Panc1 (cell line): ENCODE results near the gene ZNF516. TPM values are rescaled to one million over a fixed set of nuclear protein-coding genes. Genes with fewer than 3 reads are reported as not detected.

Experiments
- ATAC-seq: fragments of 200-7000 bp; cut with Tn5 transposase; 2 replicates; pipeline ENCODE4 v1.9.1; 2020; ENCODE audit warnings: mild to moderate bottlenecking, moderate library complexity
- BruUV-seq: library from RNA; stranded (reverse); fragments of 400-500 nt; replicated peaks from 2 replicates; lab custom pipeline; 2021; lab: Mats Ljungman, UMichigan
- CTCF ChIA-PET: fragments of 300-600 bp; sonication (Branson Sonifier 250); formaldehyde crosslinking; loops from one replicate; lab custom pipeline; 2022; ENCODE audit warnings: antibody characterized with exemption; lab: Charles Lee
- POLR2A ChIA-PET: fragments of 300-600 bp; sonication (Branson Sonifier 250); formaldehyde crosslinking; loops from one replicate; lab custom pipeline; 2022; ENCODE audit warnings: antibody characterized with exemption; lab: Charles Lee
- DNase-seq: peaks from one replicate; pipeline ENCODE4 v3.0.0-alpha.2; 2010; ENCODE audit warnings: low read depth, low spot score
- H3K27ac ChIP-seq: 2 replicates; pipeline ENCODE4 v1.5.1; 2011; ENCODE audit warnings: mild to moderate bottlenecking, low read length, inconsistent platforms
- H3K27me3 ChIP-seq: fragments of 200-500 bp; sonication (Bioruptor generic); 2 replicates; pipeline ENCODE4 v1.6.0; 2014; ENCODE audit warnings: low read length, inconsistent platforms; ENCODE audit not compliant: control insufficient read depth, insufficient read depth
- H3K36me3 ChIP-seq: fragments of 200-500 bp; sonication (Bioruptor generic); 2 replicates; pipeline ENCODE4 v1.5.1; 2014; ENCODE audit warnings: inconsistent platforms, mild to moderate bottlenecking, low read length, moderate library complexity; ENCODE audit not compliant: control insufficient read depth, insufficient read depth
- H3K4me1 ChIP-seq: 2 replicates; pipeline ENCODE4 v1.5.1; 2011; ENCODE audit warnings: inconsistent platforms, mild to moderate bottlenecking, low read length, moderate library complexity; ENCODE audit not compliant: control insufficient read depth, insufficient read depth
- H3K4me3 ChIP-seq, 2 experiments: 2 replicates each; pipeline ENCODE4 v1.5.1; 2011 to 2012; ENCODE audit warnings: low read depth in 2 of 2, low read length in 2 of 2, mild to moderate bottlenecking in 2 of 2, inconsistent platforms in 1 of 2, moderate library complexity in 1 of 2
- H3K9me3 ChIP-seq: fragments of 200-500 bp; sonication (Bioruptor generic); 2 replicates; pipeline ENCODE4 v1.5.1; 2014; ENCODE audit warnings: low read depth, mild to moderate bottlenecking, inconsistent platforms, low read length, moderate library complexity; ENCODE audit not compliant: control insufficient read depth, insufficient read depth
- CTCF ChIP-seq: fragments of 450-650 bp; IDR thresholded peaks from 2 replicates; pipeline ENCODE4 v1.5.1; 2017; ENCODE audit warnings: mild to moderate bottlenecking
- POLR2AphosphoS5 ChIP-seq: IDR thresholded peaks from 2 replicates; pipeline ENCODE4 v1.6.1; 2012; ENCODE audit warnings: mild to moderate bottlenecking, low read depth, low read length, moderate library complexity
- REST ChIP-seq, 2 experiments: IDR thresholded peaks; 2 replicates each; pipeline ENCODE4 v1.6.1; 2011 to 2012; ENCODE audit warnings: low read depth in 2 of 2, control low read depth in 1 of 2, low read length in 1 of 2, mild to moderate bottlenecking in 1 of 2, moderate library complexity in 1 of 2; ENCODE audit not compliant: insufficient read depth in 1 of 2
- SIN3A ChIP-seq: IDR thresholded peaks from 2 replicates; pipeline ENCODE4 v1.6.1; 2012; ENCODE audit warnings: low read depth, mild to moderate bottlenecking, low read length, moderate library complexity, borderline replicate concordance; ENCODE audit not compliant: insufficient read depth
- TCF7L2 ChIP-seq: IDR thresholded peaks from 2 replicates; pipeline ENCODE4 v1.6.1; 2011; ENCODE audit warnings: mild to moderate bottlenecking, low read depth, low read length, inconsistent platforms
- in situ Hi-C: cut with HindIII; loops from 2 replicates; pipeline ENCODE4 v1.10.0; 2016; ENCODE audit warnings: low sequenced_read_pairs, low pct_unique_long_range_greater_than_20kb
- intact Hi-C: fragments of 100-400 bp; cut with micrococcal nuclease; formaldehyde crosslinking; loops from one replicate; pipeline ENCODE4 v1.10.0; 2022; ENCODE audit not compliant: unreplicated experiment
- total RNA-seq: library from RNA; stranded (reverse); gene quantifications from one replicate; pipeline ENCODE4 v1.2.1, GENCODE V29; 2021; ENCODE audit not compliant: unreplicated experiment

ZNF516 gene
- total RNA-seq, 1 experiment from 2014 or later = 28.6 TPM

- no peak for DNase-seq
- ATAC-seq = no peak
- intact Hi-C loops (no loop called here), in situ Hi-C loops (no loop called here)
- Histone ChIP-seq H3K4me3 (no peak overlapping the region), H3K4me1 (no peaks in the 10 kb centered on the region), H3K27me3 (peaks cover 5% of the 10 kb centered on the region; the same call in 1 of the 2 replicates), H3K27ac (no peak overlapping the region), H3K9me3 (no peaks in the 10 kb centered on the region), H3K36me3 (no peaks in the 10 kb centered on the region)
- no TSS peak for BruUV-seq
- ChIA-PET CTCF (no interaction called here), POLR2A (no interaction called here)
- TF ChIP-seq POLR2AphosphoS5 (no peak), TCF7L2 (no peak), REST (IDR thresholded peaks at IDR 0.05; ENCODE audit: insufficient read depth in 1 of 2, low read depth in 2 of 2, low read length in 1 of 2) (no peak), CTCF (no peak), SIN3A (no peak)
Measured at GRCh38 chr18:76505614-76506013, 10.6 kb upstream of the ZNF516 start.

- H3K27ac ChIP-seq = no peak overlapping the region
- intact Hi-C loops (no loop called here), in situ Hi-C loops (no loop called here)
- no peaks in the 10 kb centered on the region for H3K36me3 ChIP-seq
- DNase-seq (no peak), ATAC-seq (no peak)
- POLR2A ChIA-PET = interaction anchor here (0.7 kb wide), 1 partner anchor 502 kb away, joined by 6 read pairs; no protein-coding TSS in a partner anchor
- BruUV-seq = no TSS peak
- no peaks in the 10 kb centered on the region for H3K4me1 ChIP-seq
- TF ChIP-seq SIN3A (no peak), TCF7L2 (no peak), POLR2AphosphoS5 (no peak), CTCF (no peak), REST (IDR thresholded peaks at IDR 0.05; ENCODE audit: insufficient read depth in 1 of 2, low read depth in 2 of 2, low read length in 1 of 2) (no peak)
- CTCF ChIA-PET = interaction anchor here (0.6 to 0.7 kb wide), 2 partner anchors 118 to 183 kb away, joined by 4 to 9 read pairs; no protein-coding TSS in a partner anchor
- H3K4me3 ChIP-seq = no peak overlapping the region
- H3K9me3 ChIP-seq = no peaks in the 10 kb centered on the region
- H3K27me3 ChIP-seq = peaks cover 5% of the 10 kb centered on the region; the same call in 1 of the 2 replicates
Measured at GRCh38 chr18:76504749-76505148, 9.7 kb upstream of the ZNF516 start.
